Effector memory CD4-positive, alpha-beta T cell (primary cell): ENCODE results near the gene MALSU1.

Source experiments
- DNase-seq, 3 donors: peaks; one replicate each; pipeline ENCODE4 v3.0.0-alpha.2; 2020
- H3K27ac ChIP-seq: 2 replicates; pipeline ENCODE4 v1.7.0; 2013; ENCODE audit warnings: mild to moderate bottlenecking, low read length, moderate library complexity; ENCODE audit not compliant: insufficient read depth, poor library complexity, severe bottlenecking
- H3K27me3 ChIP-seq: replicated peaks from 2 replicates; pipeline ENCODE4 v1.7.0; 2013; ENCODE audit warnings: mild to moderate bottlenecking, low read length; ENCODE audit not compliant: insufficient read depth, control insufficient read depth, poor library complexity, severe bottlenecking
- H3K36me3 ChIP-seq: 2 replicates; pipeline ENCODE4 v1.7.0; 2013; ENCODE audit warnings: mild to moderate bottlenecking, low read length, moderate library complexity; ENCODE audit not compliant: control insufficient read depth, insufficient read depth
- H3K4me1 ChIP-seq: 2 replicates; pipeline ENCODE4 v1.7.0; 2013; ENCODE audit warnings: low read length, mild to moderate bottlenecking; ENCODE audit not compliant: control insufficient read depth, insufficient read depth, poor library complexity, severe bottlenecking
- H3K4me3 ChIP-seq: 2 replicates; pipeline ENCODE4 v1.7.0; 2013; ENCODE audit warnings: low read length, low read depth, mild to moderate bottlenecking; ENCODE audit not compliant: insufficient read depth, poor library complexity, severe bottlenecking
- H3K9me3 ChIP-seq: 2 replicates; pipeline ENCODE4 v1.7.0; 2013; ENCODE audit warnings: mild to moderate bottlenecking, low read length, moderate library complexity; ENCODE audit not compliant: control insufficient read depth
- total RNA-seq, 3 donors: gene quantifications; one replicate each; lab custom pipeline; 2026; lab: John Stamatoyannopoulos, UW

MALSU1 gene
- 8.2 to 15.1 (median 15.0) reads per million in 3 donors for total RNA-seq

DNA sequence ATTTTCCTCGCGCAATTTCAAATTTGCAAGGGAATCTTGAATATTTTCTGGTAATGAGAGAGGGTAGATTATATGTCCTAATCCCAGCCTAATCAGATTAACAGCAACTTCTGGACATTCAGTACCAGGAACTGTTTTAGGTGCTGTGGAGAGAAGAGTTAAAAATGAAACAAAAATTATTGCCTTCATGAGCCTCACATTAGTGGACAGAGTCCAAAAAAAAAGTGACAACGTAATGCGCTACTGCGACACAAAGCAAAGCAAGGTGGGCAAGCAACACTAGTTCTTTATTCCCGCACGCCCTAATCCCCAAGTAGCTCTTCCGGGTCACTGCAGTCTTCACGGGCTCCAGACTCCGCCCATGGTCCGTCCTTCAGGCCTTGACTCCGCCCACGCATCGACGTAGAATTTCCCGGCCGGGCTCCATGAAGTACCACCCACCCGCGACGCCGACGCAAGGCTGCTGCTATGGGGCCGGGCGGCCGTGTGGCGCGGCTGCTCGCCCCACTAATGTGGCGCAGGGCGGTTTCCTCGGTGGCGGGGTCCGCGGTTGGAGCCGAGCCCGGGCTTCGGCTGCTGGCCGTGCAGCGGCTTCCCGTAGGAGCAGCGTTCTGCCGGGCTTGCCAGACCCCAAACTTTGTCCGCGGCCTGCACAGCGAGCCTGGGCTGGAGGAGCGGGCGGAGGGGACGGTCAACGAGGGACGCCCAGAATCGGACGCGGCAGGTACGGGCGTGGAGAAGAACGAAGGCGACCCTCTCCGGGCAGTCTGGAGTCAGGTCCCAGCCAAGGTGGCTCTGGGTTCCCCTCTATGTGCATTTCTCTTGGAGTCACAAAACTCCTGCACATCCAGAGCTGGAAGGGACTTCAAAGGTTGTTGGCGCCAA is at the start of gene MALSU1:
TSS of gene MALSU1 (plus strand) at position 455 of the 885 bp plus-strand sequence. CDS start at position 469, 14 bp downstream.
- Histone ChIP-seq H3K27me3 (no peaks in the 10 kb centered on the region), H3K4me3 (peak within 1 kb of the TSS; percentile 75), H3K27ac (peak within 1 kb of the TSS; percentile 69), H3K36me3 (peaks cover 9% of the 10 kb centered on the region), H3K9me3 (no peaks in the 10 kb centered on the region), H3K4me1 (peaks cover 26% of the 10 kb centered on the region)
- DNase-seq, result peak; percentile 89 to 93 (median 91)

DNA sequence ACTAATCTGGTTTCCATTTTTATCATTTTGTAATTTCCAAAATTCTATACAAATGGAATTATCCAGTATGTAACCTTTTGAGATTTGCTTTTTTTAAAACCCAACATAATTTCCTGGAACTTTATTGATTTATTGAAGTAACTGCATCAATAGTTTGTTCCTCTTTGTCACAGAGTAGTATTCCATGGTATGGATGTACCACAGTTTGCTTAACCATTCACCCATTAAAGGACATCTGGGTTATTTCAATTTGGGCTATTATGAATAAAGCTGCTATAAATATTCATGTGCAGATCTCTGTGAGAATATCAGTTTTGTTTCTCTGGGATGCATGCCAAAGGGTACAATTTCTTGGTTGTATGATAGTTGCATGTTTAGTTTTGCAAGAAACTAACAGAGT is 49.7 kb upstream of the MALSU1 start:
- no peak overlapping the region for H3K4me3 ChIP-seq
- DNase-seq, result no peak
- peaks cover 15% of the 10 kb centered on the region for H3K27me3 ChIP-seq
- H3K4me1 ChIP-seq, result peaks cover 2% of the 10 kb centered on the region
- no peaks in the 10 kb centered on the region for H3K36me3 ChIP-seq
- no peaks in the 10 kb centered on the region for H3K9me3 ChIP-seq
- no peak overlapping the region for H3K27ac ChIP-seq

DNA sequence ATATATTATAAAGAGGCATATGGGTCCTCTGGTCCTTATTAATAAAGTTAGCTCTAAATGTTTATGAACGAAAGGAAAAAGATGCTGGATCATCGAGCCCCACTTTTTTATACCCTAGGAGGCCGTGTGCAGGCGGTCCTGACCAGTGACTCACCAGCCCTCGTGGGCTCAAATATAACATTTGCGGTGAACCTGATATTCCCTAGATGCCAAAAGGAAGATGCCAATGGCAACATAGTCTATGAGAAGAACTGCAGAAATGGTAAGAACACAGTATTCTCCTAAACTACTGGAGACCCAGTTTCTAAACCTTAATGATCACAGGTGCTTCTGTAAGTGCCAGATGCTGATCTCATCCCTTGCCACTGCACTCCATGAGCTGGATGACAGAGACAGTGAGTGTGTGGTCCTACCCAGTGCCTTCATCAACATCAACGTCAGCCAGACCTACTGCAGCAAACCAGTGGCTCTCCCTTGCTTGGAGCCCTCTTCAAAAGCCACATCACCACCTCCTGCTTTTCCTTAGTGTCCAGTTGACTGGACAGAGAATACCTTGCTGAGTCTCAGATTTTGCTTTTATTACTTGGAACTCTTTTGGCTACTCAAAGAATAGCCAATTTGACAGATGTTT is 45.0 kb upstream of the MALSU1 start:
- H3K4me1 ChIP-seq, result no peaks in the 10 kb centered on the region
- no peaks in the 10 kb centered on the region for H3K9me3 ChIP-seq
- H3K27ac ChIP-seq, result no peak overlapping the region
- DNase-seq, result no peak
- H3K36me3 ChIP-seq, result no peaks in the 10 kb centered on the region
- no peak overlapping the region for H3K4me3 ChIP-seq
- no peaks in the 10 kb centered on the region for H3K27me3 ChIP-seq

DNA sequence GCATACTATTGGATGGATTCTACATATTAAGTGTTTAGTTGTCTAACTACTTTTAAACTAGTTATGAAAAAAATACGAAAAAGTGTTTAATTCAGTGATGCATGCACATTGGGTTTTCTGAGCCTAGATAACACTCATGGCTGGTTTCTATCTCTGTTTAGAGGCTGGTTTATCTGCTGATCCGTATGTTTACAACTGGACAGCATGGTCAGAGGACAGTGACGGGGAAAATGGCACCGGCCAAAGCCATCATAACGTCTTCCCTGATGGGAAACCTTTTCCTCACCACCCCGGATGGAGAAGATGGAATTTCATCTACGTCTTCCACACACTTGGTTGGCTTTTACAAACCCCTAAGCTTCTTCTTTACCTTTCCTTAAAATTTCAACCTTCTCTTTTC is 42.4 kb upstream of the MALSU1 start:
- Histone ChIP-seq H3K36me3 (no peaks in the 10 kb centered on the region), H3K4me1 (no peaks in the 10 kb centered on the region)

DNA sequence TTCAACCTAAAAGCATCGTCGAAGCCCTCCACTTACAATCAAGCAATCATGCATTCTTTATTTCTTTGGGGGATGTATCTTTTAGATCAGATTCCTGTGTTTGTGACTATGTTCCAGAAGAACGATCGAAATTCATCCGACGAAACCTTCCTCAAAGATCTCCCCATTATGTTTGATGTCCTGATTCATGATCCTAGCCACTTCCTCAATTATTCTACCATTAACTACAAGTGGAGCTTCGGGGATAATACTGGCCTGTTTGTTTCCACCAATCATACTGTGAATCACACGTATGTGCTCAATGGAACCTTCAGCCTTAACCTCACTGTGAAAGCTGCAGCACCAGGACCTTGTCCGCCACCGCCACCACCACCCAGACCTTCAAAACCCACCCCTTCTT is 38.8 kb upstream of the MALSU1 start:
- Histone ChIP-seq H3K27ac (no peak overlapping the region), H3K36me3 (no peaks in the 10 kb centered on the region), H3K27me3 (no peaks in the 10 kb centered on the region), H3K4me1 (no peaks in the 10 kb centered on the region), H3K4me3 (no peak overlapping the region), H3K9me3 (no peaks in the 10 kb centered on the region)
- DNase-seq, result no peak

More for the DNA sequence above, 42.4 kb upstream of the MALSU1 start:
- H3K27me3 ChIP-seq, result no peaks in the 10 kb centered on the region
- no peak for DNase-seq
- H3K27ac ChIP-seq, result no peak overlapping the region
- no peak overlapping the region for H3K4me3 ChIP-seq
- H3K9me3 ChIP-seq, result no peaks in the 10 kb centered on the region

DNA sequence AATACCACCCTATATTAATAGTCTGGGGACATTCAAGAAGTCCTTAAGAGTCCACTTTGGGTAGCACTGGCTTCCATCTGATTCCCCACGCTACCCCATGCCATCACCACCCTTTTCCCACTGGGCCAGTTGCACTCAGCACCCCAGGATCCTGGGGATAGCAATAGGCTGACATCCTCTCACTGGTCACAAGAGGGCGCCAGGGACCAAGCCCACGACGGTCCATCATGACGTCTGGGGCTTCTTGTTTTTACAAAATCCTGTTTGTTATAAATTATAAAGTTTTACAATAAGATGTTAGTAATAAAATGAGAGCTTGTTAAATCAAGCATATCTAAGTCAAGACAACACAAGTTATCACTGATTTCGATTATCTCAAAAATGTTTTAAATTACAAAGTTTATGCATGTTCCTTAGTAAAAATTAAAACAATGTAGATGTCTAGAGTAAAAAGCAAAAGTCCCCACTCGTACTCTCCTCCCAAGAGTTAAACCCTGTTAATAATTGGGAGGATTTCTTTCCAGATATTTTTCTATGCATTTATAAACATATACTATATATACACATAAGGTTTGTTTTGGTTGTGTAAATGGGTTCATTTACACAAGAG is 37.2 kb upstream of the MALSU1 start:
- DNase-seq, result peak; percentile 13 to 42 (median 19)
- Histone ChIP-seq H3K27me3 (no peaks in the 10 kb centered on the region), H3K36me3 (no peaks in the 10 kb centered on the region), H3K27ac (no peak overlapping the region), H3K9me3 (no peaks in the 10 kb centered on the region), H3K4me3 (no peak overlapping the region), H3K4me1 (no peaks in the 10 kb centered on the region)

DNA sequence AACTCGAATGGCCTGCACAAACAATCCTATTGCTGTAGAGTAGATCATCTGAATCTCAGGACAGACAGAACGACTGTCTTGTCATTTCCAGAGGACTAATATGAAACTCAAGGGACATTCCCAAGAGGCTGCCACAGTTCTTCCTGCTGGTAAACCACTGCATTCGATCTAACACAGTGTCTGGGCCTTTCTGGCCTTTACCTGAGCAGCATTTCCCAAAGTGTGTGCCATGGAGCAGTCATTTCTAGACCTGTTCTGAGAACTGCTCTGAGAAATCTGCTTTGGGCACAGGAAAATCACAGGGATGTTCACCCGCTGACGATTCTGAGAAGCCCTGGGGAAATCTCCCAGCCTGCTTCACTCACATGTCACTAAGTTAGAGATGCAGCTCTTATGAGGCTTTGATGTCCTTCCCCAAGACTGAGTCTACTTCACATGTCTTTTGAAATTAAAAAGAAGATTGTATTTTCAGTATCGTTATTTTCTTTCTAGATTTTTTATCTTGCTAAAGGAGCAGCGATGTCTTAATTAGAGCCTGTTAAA is 34.2 kb upstream of the MALSU1 start:
- Histone ChIP-seq H3K27ac (no peak overlapping the region), H3K4me3 (no peak overlapping the region), H3K9me3 (no peaks in the 10 kb centered on the region), H3K36me3 (no peaks in the 10 kb centered on the region), H3K4me1 (no peaks in the 10 kb centered on the region), H3K27me3 (no peaks in the 10 kb centered on the region)
- no peak for DNase-seq

DNA sequence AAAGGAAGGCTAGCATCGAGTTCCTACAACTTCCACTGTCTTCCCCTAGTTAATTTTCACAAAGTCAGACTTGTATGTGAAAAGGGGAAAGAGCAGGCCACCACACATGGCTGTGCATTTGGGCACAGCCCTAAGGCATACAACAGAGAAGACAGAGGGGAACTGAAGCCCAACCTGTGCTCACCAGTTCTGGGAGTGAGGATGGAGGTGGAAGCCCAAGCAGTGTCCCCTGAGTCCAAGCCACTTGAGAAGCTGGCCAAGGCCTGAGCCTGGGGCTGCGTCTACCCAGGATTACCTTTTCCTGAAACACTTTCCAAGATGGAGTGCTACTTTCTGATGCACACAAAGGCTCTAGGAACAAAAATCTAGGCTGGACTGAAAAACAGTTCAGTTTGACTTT is 32.2 kb upstream of the MALSU1 start:
- no peak for DNase-seq
- no peaks in the 10 kb centered on the region for H3K4me1 ChIP-seq
- no peaks in the 10 kb centered on the region for H3K36me3 ChIP-seq
- H3K27me3 ChIP-seq, result no peaks in the 10 kb centered on the region
- H3K27ac ChIP-seq, result no peak overlapping the region
- H3K9me3 ChIP-seq, result no peaks in the 10 kb centered on the region
- H3K4me3 ChIP-seq, result no peak overlapping the region

DNA sequence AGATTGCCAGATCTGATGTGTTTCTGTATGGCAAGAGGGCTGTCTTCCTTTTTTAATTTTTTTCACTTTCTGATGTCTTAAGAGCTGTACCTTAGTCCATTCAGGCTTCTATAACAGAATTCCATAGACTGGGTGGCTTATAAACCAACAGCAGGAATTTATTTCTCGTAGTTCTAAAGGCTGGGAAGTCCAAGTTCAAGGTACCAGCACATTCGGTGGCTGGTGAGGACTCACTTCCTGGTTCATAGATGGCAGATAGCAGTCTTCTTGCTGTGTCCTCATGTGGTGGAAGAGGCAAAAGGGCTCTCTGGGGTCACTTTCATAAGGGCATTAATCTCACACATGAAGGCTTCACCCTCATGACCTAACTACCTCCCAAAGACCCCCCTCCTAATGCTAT is 31.8 kb upstream of the MALSU1 start:
- Histone ChIP-seq H3K9me3 (no peaks in the 10 kb centered on the region), H3K27me3 (no peaks in the 10 kb centered on the region), H3K36me3 (no peaks in the 10 kb centered on the region), H3K4me1 (no peaks in the 10 kb centered on the region), H3K27ac (no peak overlapping the region), H3K4me3 (no peak overlapping the region)
- DNase-seq, result no peak
